Keratinocyte (primary cell): ENCODE data around the gene SINHCAF.

Experiments
- CTCF ChIP-seq, 3 experiments: IDR thresholded peaks in 1 of 3; conservative IDR thresholded peaks in 1 of 3; optimal IDR thresholded peaks in 1 of 3; 2 replicates in 2 of 3; 3 replicates in 1 of 3; pipeline versions ENCODE3 to v1.5.1; 2011; ENCODE audit warnings: low read length in 3 of 3, mild to moderate bottlenecking in 3 of 3, moderate library complexity in 2 of 3, control low read depth in 1 of 3, inconsistent platforms in 1 of 3; ENCODE audit not compliant: insufficient read depth in 2 of 3; ENCODE audit errors: extremely low read depth in 1 of 3
- EZH2 ChIP-seq: IDR thresholded peaks from one replicate; pipeline ENCODE4 v1.6.1; 2012; ENCODE audit warnings: inconsistent platforms, mild to moderate bottlenecking, low read length, moderate library complexity

GRCh38 chr12:31339831-31340622, 14.1 kb upstream of the SINHCAF start:
- TF ChIP-seq CTCF (optimal IDR thresholded peaks at IDR 0.05 in 1 of 3, IDR thresholded peaks at IDR 0.05 in 1 of 3, conservative IDR thresholded peaks at IDR 0.05 in 1 of 3; ENCODE audit: extremely low read depth in 1 of 3, insufficient read depth in 2 of 3, low read length in 3 of 3) (no peak), EZH2 (no peak)
